Activated naive CD4-positive, alpha-beta T cell treated with anti-CD3 and anti-CD28 coated beads, Interleukin-2, amount 50 U/mL, for 16 hours (primary cell): ENCODE measurements around the gene RAET1E.
"Not testable (repeated sequence)": the region's sequence is repeated elsewhere in the genome, so short reads cannot be mapped to it uniquely, and the experiment has no call there.

Experiments used
- DNase-seq: peaks from one replicate; pipeline ENCODE4 v3.0.0-alpha.2; 2020

The RAET1E gene

DNA sequence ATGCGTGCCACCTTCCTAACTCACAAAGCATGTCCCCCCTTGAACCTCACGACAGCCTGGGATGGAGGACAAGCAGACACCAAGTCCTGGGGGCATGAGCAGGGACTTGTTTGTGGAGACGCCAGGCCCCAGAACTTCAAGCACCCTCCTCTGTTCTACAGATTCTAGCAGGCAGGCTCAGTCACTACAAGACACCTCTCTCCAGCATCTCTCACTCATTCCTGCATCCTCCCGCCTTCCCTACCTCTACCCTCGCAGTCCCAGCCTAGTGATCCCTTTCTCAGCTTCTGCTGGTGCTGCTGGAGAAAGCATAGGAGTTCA, 37.4 kb downstream of the RAET1E start:
- DNase-seq = no peak

DNA sequence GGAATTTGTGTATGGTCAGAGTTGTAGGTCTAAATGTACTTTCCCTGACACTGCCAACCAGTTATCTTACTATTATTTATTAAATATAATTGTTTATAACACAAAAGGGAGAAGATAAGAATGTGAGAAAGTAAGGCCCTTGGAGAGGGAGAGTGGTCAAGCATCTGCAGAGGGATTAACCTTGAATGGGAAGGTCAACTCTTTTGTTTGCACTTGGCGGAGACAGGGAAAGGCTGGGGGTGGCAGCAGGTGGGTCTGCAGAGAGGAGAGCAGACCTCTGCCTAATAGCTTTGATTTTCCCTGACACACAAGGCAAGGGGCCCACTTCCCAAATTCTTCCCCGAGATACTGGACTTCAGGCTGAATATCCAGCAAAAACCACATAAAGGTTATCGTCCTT, 38.0 kb downstream of the RAET1E start:
- DNase-seq = no peak

DNA sequence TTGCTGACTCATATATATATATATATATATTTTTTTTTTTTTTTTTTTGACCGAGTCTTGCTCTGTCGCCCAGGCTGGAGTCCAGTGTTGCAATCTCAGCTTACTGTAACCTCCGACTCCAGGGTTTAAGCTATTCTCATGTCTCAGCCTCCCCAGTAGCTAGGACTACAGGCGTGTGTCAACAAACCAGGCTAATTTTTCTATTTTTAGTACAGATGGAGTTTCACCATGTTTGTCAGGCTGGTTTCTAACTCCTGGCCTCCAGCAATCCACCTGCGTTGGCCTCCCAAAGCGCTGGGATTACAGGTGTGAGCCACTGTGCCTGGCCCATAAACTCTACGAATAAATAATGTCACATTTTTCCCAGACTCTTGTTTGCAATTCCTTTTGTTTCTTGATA, 38.5 kb downstream of the RAET1E start:
- DNase-seq = no peak

DNA sequence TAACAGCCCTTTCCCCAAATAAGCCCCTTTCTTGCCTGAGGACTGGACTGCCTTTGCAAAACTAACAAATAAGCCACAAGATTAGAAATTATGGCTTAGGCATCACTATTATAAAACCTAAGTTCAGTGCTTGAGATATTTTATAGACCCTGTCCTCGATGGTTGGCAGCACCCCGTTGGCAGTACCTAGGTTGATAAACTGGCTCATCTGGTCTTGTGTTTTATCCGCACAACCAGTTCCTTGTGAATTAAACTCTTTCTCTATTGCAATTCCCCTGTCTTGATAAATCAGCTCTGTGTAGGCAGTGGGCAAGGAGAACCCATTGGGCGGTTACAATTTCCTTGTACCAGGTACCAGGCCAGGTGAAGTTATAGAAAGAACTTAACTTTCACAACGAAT, 40.4 kb downstream of the RAET1E start:
- no peak for DNase-seq

DNA sequence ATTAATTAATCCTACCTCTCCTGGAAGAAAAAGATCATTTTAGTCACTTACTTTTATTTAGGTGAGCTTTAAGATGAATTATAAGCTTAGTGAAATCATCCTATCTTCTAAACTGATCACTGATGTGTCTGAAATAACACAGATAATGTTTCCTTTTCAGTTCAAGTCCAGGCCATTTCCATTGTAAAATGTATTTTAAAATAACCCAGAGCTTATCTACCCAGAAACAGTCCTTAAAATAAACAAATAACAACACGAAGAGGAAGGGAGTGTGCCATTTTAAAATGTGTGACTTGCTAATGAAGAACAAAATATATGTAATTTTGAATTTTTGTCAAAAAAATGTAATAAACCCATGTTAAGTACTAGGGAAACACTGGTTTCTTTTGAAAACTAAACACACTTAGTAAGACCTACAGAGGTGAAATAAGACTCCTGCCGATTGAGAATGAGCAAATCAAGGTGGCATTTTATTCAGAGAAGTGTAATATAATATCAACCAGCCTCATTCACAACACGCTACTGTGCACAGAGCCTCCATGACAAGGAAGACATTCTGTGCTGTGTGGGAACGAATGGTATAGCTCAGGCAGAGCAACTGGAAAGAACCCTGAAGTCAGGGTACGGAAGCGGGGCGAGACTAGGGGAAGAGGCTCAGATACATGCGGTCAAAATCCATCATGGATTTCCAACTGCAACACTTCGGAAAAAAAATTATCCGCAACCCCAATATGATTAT, 41.5 kb downstream of the RAET1E start:
- DNase-seq = no peak

DNA sequence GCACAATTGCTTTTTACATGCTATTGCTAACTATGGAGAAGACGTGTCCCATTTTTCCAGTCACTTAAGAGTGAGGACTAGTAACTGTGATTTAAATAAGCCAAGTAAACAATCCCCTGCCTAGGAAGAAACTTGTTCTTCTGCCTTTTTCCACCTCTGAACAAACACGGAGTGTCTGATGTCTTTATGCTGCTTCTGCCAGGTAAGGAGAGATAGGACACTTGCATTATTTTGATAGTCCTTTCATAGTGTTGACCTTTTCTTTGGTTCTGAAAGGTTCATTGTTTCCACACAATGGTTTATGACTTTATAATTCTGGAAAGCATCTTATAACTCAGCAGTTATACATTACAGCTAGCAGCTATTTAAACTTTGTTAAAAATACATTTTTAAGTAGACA, 42.2 kb downstream of the RAET1E start:
- DNase-seq = no peak

DNA sequence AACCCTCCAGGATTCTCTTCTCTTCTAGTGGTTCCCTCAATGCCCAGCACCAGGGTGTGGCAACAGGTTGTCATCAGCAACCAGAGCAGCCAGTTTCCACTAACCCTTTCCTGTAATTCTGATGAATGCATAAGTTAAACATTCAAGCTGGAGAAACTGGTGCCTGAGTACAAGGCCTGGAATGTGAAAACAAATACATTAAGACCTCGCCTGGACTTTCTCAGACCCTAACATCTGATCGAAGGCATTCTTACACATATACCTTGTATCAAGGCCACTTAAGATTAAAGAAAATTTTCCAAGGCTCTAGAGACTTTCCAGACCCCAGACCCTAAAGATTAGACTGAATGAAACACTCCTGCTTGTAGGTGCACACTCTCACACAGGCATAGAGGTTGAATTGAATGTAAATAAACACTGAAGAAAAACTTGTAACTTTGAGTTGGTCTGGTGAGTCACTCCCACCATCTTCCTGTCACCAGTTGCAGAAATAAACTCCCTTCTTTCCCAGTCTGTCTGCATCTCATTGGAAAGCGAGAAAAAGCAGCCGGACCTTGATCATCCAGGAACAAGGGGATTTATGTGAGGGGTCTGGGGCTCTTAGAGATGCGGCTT, 42.8 kb downstream of the RAET1E start:
- DNase-seq = no peak

DNA sequence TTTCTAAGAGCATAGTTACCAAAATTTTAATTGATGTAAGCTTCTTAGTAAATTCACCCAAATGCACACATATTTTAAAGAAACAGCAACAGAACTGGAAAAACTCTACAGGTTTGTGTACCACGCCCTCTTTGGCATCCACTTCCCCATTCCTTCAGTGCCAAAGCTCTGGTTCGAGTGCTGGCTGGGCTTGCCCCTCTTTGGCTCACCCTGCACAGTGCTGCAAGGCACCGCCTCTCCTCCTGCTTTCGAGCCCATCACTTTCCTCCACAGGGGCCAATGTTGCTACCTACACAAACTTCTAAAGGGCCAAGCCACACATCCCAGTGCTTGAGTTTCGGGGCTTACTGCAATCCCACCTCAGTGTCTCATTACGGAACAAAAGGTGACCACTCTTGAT, 43.4 kb downstream of the RAET1E start:
- no peak for DNase-seq

DNA sequence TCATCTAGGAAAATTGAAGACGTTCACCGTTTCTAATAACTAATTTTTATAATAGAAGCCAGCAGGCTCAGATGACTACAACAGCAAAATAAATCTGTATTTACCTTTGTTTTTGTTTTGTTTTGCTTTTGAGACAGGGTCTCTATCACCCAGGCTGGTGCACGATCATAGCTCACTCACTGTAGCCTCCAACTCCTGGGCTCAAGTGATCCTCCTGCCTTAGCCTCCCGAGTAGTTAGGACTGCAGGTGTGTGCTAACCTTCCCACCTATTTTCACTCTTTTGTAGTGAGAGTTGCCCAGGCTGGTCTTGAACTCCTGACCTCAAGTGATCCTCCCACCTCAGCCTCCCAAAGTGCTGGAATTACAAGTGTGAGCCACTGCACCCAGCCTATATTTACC, 43.9 kb downstream of the RAET1E start:
- not testable (repeated sequence) for DNase-seq

DNA sequence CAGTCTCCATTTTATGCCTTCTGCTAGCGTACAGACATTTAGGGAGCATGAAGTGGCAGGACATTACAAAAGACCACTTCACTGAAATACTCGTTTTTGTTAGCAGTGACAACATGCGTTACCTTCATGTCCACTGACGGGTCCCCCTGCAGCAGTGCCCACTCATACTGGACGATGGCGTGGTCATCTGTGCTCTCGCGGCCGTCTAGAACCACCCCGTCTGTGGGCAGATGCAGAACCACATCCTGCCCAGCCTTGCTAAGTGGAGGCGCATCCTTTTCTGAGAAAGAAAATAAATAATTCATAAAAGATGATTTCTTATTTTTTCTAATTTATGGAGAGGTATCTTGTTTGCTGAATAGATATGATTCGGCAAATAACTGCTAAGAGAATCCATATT, 45.0 kb downstream of the RAET1E start:
- DNase-seq = no peak

DNA sequence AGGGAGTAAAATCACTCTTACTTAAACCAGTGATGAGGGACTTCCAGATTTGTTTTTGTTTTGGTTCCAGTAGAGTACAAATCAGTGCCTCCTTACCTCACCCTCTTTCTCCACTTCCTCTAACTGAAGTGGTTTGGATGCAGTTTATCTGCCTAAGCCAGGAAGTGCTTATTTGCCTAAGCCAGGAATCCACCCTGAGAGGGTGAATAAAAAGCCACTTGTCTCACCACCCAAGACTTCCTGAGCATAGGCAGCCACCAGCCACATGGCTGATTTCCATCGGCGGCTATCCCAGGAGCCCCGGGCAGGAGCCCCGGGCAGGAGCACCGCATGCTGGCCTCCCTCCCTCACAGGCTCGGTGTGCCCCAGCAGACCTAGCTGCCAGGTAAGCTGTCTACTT, 45.7 kb downstream of the RAET1E start:
- no peak for DNase-seq

DNA sequence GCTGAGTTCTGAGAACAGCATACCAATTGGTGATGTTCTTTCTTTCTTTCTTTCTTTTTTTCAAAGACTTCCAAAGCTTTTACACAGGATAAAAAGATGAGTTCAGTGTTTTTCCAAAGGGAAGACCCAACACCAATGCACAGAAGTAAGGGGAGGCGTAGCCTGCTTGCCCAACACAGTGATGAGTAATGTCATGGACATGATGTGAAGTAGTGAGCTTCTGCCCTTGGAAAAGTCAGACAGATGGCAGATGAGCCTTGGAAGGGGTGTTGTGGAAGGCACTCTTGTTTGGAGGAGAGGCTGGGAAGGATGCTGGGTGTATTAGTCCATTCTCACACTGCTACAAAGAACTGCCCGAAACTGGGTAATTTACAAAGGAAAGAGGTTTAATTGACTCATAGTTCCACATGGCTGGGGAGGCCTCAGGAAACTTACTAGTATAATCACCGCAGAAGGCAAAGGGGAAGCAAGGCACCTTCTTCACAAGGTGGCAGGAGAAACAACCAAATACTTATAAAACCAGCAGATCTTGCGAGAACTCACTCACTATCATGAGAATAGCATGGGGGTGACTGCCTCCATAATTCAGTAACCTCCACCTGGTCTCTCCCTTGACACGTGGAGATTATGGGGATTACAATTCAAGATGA, 46.3 kb downstream of the RAET1E start:
- DNase-seq = no peak

DNA sequence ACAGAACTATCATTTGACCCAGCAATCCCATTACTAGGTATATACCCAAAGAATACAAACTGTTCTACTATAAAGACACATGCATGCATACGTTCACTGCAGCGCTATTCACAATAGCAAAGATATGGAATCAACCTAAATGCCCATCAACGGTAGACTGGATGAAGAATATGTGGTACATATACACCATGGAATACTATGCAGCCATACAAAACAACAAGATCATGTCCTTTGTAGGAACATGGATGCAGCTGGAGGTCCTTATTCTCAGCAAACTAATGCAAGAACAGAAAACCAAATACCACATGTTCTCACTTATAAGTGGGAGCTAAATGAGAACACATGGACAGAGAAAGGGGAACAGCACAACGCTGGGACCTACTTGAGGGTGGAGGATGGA, 49.6 kb downstream of the RAET1E start:
- DNase-seq = not testable (repeated sequence)
